Cardiac muscle cell (in vitro differentiated cells and primary cell): Measurements from ENCODE around the gene ANXA4. TPM values are rescaled to one million over a fixed set of nuclear protein-coding genes. Genes with fewer than 3 reads are reported as not detected.

Experiments used
- DNase-seq, 2 donors: peaks; one replicate each; pipeline versions ENCODE4 v3.0.0 to v3.0.0-alpha.2; 2010 to 2017; ENCODE audit warnings: low read depth in 1 of 2, low spot score in 1 of 2
- H3K27ac ChIP-seq: fragments of 200-600 bp; sonication (generic); 2 replicates; pipeline ENCODE4 v1.5.1; 2016
- H3K27me3 ChIP-seq: fragments of 200-600 bp; sonication (generic); 2 replicates; pipeline ENCODE4 v1.6.0; 2016; ENCODE audit warnings: control low read depth
- H3K36me3 ChIP-seq: fragments of 200-600 bp; sonication (generic); 2 replicates; pipeline ENCODE4 v1.5.1; 2016; ENCODE audit warnings: control low read depth
- H3K4me1 ChIP-seq: fragments of 200-600 bp; sonication (generic); 2 replicates; pipeline ENCODE4 v1.8.1; 2017; ENCODE audit warnings: low read depth, mild to moderate bottlenecking, mixed run types
- H3K4me3 ChIP-seq: fragments of 200-600 bp; sonication (generic); 2 replicates; pipeline ENCODE4 v1.5.1; 2016; ENCODE audit warnings: mild to moderate bottlenecking
- H3K9me3 ChIP-seq: fragments of 200-600 bp; sonication (generic); 2 replicates; pipeline ENCODE4 v1.5.1; 2017; ENCODE audit warnings: low read depth, mild to moderate bottlenecking, control low read depth
- polyA plus RNA-seq: library from polyadenylated mRNA; unstranded; fragments of >200 nt; fragmentation: Nextera tagmentation; extraction: Ambion mirVana; gene quantifications from 2 replicates; pipeline ENCODE4 v1.2.1, GENCODE V29; 2016
- total RNA-seq: library from RNA; depleted of rRNA; stranded (reverse); fragments of >200 nt; gene quantifications from 2 replicates; pipeline ENCODE4 v1.2.3, GENCODE V29; 2016
- TF ChIP-seq, protein P1 (sequence below): IDR thresholded peaks from 2 replicates; pipeline ENCODE4 v1.5.1; 2012; ENCODE audit warnings: low read depth, mild to moderate bottlenecking, low read length

The ANXA4 gene
- total and polyA plus RNA-seq, 2 experiments from 2014 or later: 18.0 to 27.2 TPM

DNA sequence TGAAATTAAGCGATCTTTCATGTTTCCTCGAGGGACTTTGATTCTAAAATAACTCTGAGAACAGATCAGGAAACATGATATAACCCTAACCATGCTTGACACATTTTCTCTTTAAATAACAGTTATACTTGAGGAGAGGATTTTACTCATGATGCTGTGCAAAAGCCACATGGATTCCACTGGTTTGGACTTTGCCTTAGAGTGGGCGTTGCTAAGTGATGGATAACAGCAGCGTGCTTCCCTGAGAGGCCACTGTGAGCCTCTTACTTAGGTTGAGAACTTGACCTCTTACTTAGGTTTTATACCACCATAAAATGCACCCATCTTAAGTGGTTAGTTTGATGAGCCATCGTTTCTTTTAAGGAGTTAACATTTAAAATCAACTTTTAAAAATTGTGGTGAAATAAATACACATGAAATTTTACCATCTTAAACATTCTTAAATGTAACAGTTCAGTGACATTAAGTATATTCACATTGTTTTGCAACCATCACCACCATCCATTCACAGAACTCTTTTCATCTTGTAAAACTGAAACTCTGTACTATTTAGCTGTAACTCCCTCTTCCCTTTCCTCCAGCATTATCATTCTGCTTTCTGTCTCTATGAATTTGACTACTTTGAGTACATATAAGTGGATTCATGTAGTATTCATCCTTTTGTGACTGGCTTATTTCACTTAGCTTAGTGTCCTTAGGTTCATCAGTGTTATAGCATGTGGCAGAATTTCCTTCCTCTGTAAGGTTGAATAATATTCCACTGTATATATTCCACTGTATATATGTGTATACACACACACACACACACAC is 22.6 kb downstream of the ANXA4 start:
- Histone ChIP-seq H3K27me3 (no peaks in the 10 kb centered on the region), H3K4me3 (no peak overlapping the region), H3K4me1 (no peaks in the 10 kb centered on the region), H3K27ac (no peak overlapping the region), H3K36me3 (no peaks in the 10 kb centered on the region), H3K9me3 (no peaks in the 10 kb centered on the region)
- TF ChIP-seq, protein P1, sequence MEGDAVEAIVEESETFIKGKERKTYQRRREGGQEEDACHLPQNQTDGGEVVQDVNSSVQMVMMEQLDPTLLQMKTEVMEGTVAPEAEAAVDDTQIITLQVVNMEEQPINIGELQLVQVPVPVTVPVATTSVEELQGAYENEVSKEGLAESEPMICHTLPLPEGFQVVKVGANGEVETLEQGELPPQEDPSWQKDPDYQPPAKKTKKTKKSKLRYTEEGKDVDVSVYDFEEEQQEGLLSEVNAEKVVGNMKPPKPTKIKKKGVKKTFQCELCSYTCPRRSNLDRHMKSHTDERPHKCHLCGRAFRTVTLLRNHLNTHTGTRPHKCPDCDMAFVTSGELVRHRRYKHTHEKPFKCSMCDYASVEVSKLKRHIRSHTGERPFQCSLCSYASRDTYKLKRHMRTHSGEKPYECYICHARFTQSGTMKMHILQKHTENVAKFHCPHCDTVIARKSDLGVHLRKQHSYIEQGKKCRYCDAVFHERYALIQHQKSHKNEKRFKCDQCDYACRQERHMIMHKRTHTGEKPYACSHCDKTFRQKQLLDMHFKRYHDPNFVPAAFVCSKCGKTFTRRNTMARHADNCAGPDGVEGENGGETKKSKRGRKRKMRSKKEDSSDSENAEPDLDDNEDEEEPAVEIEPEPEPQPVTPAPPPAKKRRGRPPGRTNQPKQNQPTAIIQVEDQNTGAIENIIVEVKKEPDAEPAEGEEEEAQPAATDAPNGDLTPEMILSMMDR: no peak
- no peak for DNase-seq

DNA sequence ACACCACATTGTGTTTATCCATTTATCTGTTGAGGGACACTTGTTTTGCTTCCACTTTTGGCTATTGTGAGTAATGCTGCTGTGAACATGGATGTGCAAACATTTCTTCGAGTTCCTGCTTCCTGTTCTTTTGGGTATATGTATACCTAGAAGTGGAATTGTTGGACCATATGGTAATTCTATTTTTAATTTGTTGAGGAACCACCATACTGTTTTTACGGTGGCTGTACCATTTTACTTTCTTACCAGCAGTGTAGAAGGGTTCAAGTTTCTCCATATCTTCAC is 23.1 kb downstream of the ANXA4 start:
- H3K27ac ChIP-seq: no peak overlapping the region

DNA sequence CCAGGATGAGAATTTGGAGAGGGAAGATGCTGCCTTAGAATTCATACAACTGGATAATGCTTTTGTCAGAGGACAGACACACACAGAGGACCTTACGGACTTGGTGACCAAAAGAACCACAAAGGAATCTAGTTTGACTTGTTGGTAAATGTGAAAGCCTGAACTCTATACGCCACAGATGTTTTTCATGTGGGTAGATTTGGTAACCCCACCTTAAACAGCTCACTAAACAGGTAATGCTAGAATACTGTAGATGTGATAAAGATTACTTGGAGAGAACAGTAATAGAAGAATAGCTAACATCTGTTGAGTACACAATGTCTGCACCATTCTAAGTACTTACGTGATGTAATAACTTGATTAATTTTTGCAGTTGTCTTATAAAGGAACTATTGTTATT is 24.1 kb downstream of the ANXA4 start:
- H3K36me3 ChIP-seq: no peaks in the 10 kb centered on the region
- H3K9me3 ChIP-seq: no peaks in the 10 kb centered on the region
- no peak for DNase-seq
- H3K27ac ChIP-seq: no peak overlapping the region
- H3K4me3 ChIP-seq: no peak overlapping the region
- H3K4me1 ChIP-seq: no peaks in the 10 kb centered on the region
- TF ChIP-seq, protein P1: no peak
- H3K27me3 ChIP-seq: no peaks in the 10 kb centered on the region

More for the DNA sequence above, 23.1 kb downstream of the ANXA4 start:
- Histone ChIP-seq H3K4me3 (no peak overlapping the region), H3K4me1 (no peaks in the 10 kb centered on the region), H3K27me3 (no peaks in the 10 kb centered on the region), H3K36me3 (no peaks in the 10 kb centered on the region), H3K9me3 (no peaks in the 10 kb centered on the region)
- DNase-seq: no peak
- TF ChIP-seq, protein P1: no peak

DNA sequence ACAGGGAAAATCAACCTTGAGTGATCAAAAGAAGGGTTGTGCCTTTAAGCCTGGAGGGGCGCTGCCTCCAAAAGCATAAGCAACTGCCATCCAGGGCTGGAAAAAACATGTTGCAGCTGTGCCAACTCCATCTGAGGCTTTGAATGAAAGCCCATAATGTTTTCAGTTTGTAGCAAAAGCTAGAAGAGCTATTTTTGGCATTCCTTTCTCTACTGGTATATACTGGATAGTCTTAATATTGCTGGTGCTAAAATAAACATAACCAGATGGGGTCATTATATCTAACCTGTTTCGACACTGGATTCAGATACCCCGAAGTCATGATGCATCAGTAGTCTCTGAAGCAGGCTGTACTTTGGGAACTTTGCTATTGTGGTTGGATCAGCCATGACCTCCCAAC is 25.1 kb downstream of the ANXA4 start:
- H3K36me3 ChIP-seq: no peaks in the 10 kb centered on the region
- DNase-seq: peak in 1 of 2 donors; percentile 51
- no peaks in the 10 kb centered on the region for H3K27me3 ChIP-seq
- TF ChIP-seq, protein P1: no peak
- no peaks in the 10 kb centered on the region for H3K4me1 ChIP-seq
- H3K4me3 ChIP-seq: no peak overlapping the region
- no peaks in the 10 kb centered on the region for H3K9me3 ChIP-seq
- no peak overlapping the region for H3K27ac ChIP-seq

DNA sequence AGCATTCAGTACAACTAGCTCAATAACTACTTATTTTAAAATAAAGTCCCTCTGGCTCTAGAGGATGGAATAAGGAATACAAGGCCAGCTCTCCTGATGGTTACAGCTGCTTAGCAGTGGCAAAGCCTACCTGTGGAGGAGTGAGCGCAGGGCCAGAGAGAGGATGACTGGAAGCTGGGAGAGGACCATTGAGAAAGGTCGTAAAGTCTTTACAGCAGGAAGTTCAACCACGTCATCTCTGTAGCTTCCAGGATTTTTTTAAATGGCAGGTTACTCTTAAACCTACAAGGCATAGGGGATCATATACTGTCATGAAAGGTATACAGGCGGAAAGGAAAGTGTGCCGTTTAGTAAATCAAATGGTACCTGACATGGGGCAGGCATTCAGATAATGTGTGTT is 26.3 kb downstream of the ANXA4 start:
- H3K27me3 ChIP-seq: no peaks in the 10 kb centered on the region
- H3K36me3 ChIP-seq: no peaks in the 10 kb centered on the region
- H3K27ac ChIP-seq: no peak overlapping the region
- no peak for DNase-seq
- TF ChIP-seq, protein P1: no peak
- H3K9me3 ChIP-seq: no peaks in the 10 kb centered on the region
- H3K4me3 ChIP-seq: no peak overlapping the region
- no peaks in the 10 kb centered on the region for H3K4me1 ChIP-seq

DNA sequence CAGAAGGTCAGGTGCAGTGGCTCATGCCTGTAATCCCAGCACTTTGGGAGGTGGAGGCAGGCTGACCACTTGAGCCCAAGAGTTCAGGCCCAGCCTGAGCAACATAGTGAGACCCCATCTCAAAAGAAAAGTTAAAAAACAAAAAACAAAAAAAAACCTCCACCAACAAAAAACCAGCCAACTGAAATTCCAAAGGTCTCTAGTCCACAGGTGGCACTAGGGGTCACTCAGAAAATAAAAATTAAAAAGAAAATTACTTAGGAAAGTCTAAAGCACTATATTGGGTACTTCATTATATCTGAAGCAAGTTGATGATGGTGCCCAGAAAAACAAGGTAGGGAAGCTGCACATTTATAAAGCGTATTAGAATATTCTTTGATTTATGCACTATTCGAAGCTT is 26.9 kb downstream of the ANXA4 start:
- H3K27ac ChIP-seq: no peak overlapping the region
- H3K27me3 ChIP-seq: no peaks in the 10 kb centered on the region
- no peak for DNase-seq
- TF ChIP-seq, protein P1: no peak
- H3K36me3 ChIP-seq: no peaks in the 10 kb centered on the region
- H3K9me3 ChIP-seq: no peaks in the 10 kb centered on the region
- no peaks in the 10 kb centered on the region for H3K4me1 ChIP-seq
- no peak overlapping the region for H3K4me3 ChIP-seq
